Sigmoid colon (tissue), 4 donors: ENCODE results near the gene USP17L18.
"Not testable (repeated sequence)": the region's sequence is repeated elsewhere in the genome, so short reads cannot be mapped to it uniquely, and the experiment has no call there.

Experiments
- CTCF ChIP-seq, 4 experiments: fragments of 450-650 bp in 3 of 4; fragments of 200-600 bp in 1 of 4; IDR thresholded peaks; one replicate each; pipeline ENCODE4 v1.5.1; 2016 to 2019; ENCODE audit warnings: antibody characterized with exemption in 4 of 4, mild to moderate bottlenecking in 3 of 4, moderate library complexity in 2 of 4
- EP300 ChIP-seq, 4 donors: sonication (generic); formaldehyde crosslinking; IDR thresholded peaks; one replicate each; pipeline ENCODE4 v1.6.1; 2017; ENCODE audit warnings: antibody characterized with exemption in 4 of 4
- POLR2A ChIP-seq, 2 donors: fragments of 450-650 bp; IDR thresholded peaks; one replicate each; pipeline ENCODE4 v1.6.1; 2016; ENCODE audit warnings: antibody characterized with exemption in 2 of 2, mild to moderate bottlenecking in 2 of 2, moderate library complexity in 2 of 2

DNA sequence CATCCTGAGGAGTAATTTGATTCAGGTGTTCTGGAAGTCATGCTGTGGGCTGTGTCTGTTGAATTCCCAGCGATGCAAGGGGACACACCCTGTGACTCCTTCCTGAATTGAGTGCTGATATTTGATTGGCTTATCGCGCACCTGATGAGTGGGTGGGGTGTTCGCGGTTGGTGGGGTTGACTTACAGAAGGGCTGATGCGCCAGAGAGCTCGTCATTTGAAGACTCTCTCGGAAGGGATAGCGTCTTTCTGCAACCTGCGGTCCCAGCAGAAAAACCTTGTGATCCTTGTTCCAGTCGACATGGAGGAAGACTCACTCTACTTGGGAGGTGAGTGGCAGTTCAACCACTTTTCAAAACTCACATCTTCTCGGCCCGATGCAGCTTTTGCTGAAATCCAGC lies 14.1 kb downstream of the USP17L18 start, which contains the start of gene USP17L21:
- not testable (repeated sequence) for TF ChIP-seq CTCF, POLR2A, EP300 (IDR thresholded peaks at IDR 0.05)
